Measurements from ENCODE around the gene TNS1.

Gene TNS1

GRCh38 chr2:217954469-217954868, 48.3 kb downstream of the TNS1 start:
- TF ChIP-seq CTCF (IDR thresholded peaks at IDR 0.05; ENCODE audit: insufficient read depth, low read depth, low read length, missing control alignments) = no peak
- DNase-seq (ENCODE audit: low read depth) = no peak
- no peak overlapping the region for H3K4me3 ChIP-seq (ENCODE audit: low read depth, low read length)

- DNase-seq (ENCODE audit: low read depth) = no peak
- TF ChIP-seq CTCF (IDR thresholded peaks at IDR 0.05; ENCODE audit: insufficient read depth, low read depth, low read length, missing control alignments) = no peak
- H3K4me3 ChIP-seq (ENCODE audit: low read depth, low read length) = no peak overlapping the region
These were observed 48.7 kb downstream of the TNS1 start for GRCh38 chr2:217954051-217954450.

GRCh38 chr2:217953531-217953932, 49.3 kb downstream of the TNS1 start:
- DNase-seq (ENCODE audit: low read depth) = no peak
- no peak for TF ChIP-seq CTCF (IDR thresholded peaks at IDR 0.05; ENCODE audit: insufficient read depth, low read depth, low read length, missing control alignments)
- H3K4me3 ChIP-seq (ENCODE audit: low read depth, low read length) = no peak overlapping the region

GRCh38 chr2:217953011-217953481, 49.7 kb downstream of the TNS1 start:
- no peak for TF ChIP-seq CTCF (IDR thresholded peaks at IDR 0.05; ENCODE audit: insufficient read depth, low read depth, low read length, missing control alignments)
- no peak for DNase-seq (ENCODE audit: low read depth)

DNA sequence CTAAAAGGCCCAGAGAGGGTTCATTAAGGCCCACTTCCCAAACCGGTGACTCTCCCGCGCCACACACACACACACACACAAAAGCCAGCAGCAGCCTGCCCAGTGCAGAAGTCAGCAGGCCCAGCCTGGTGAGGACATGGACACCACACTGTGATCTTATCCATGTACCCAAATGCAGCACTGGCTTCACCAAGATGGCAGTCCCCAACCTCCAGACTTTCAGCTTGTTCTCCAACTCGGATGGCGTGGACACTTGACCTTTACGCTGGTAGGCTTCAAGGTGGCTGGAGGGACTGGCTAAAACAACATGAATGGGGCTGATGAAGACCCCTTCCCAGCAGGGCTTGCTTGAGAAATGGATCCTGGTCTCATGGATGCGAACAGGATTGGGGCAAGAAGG, 50.4 kb downstream of the TNS1 start:
- H3K4me3 ChIP-seq (ENCODE audit: low read depth, low read length) = no peak overlapping the region
- TF ChIP-seq CTCF (IDR thresholded peaks at IDR 0.05; ENCODE audit: insufficient read depth, low read depth, low read length, missing control alignments) = no peak
- DNase-seq (ENCODE audit: low read depth) = no peak

More at GRCh38 chr2:217953011-217953481, 49.7 kb downstream of the TNS1 start:
- no peak overlapping the region for H3K4me3 ChIP-seq (ENCODE audit: low read depth, low read length)

DNA sequence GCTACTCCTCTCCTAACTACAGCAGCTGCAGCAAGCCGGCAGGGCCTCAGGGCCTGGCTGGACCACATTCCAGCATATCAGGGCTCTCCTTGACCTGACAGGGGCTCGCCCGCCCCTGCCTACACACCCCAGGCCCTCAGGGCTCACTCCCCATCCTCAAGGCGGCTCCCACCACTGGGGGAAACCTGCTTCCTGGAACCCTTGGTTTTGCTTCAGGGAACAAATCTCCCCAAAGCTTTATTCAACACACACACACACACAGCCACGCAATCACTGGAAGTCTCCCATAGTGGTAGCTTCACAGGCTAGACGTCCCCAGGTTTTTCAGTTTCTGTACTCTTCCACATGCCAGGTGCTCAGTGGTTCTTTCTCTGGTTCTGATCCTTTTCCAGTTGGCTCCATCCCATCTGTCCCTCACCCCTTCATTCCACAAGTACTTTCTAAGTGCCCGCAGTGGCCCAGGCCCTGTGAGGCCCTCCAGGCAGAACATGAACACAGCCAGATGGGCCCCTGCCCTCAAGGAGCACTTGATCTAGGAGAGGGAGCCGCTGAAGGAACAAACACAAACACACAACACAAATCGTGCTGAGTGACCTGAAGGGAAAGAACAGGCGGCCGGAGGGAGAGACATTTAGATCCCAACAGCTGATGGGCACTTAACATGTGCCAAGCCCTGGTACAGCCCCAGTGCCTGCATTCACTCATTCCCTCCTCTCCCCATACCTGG, 51.1 kb downstream of the TNS1 start:
- no peak overlapping the region for H3K4me3 ChIP-seq (ENCODE audit: low read depth, low read length)
- no peak for DNase-seq (ENCODE audit: low read depth)
- no peak for TF ChIP-seq CTCF (IDR thresholded peaks at IDR 0.05; ENCODE audit: insufficient read depth, low read depth, low read length, missing control alignments)

DNA sequence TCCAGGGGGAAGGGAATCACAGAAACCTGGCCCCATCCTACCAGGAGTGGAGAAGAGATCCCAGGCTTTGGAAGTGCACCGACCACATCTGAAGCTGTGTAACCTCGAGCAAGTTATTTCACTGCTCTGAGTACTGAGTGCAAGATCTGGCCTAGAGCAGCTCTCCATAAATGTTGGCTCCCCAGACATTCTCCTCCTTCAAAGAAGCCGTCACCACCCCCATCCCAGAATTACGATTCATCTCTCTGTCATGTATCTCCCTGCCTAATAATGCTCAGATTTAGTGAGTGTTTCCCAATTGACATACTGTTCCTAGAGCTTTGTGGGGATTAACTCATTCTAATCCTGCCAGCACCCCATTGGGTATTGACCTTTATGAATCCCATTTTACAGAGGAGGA, 51.7 kb downstream of the TNS1 start:
- no peak for DNase-seq (ENCODE audit: low read depth)
- no peak overlapping the region for H3K4me3 ChIP-seq (ENCODE audit: low read depth, low read length)
- no peak for TF ChIP-seq CTCF (IDR thresholded peaks at IDR 0.05; ENCODE audit: insufficient read depth, low read depth, low read length, missing control alignments)

All from GM12865 (cell line).